ENCODE results near the gene BSDC1.

BSDC1 gene

DNA sequence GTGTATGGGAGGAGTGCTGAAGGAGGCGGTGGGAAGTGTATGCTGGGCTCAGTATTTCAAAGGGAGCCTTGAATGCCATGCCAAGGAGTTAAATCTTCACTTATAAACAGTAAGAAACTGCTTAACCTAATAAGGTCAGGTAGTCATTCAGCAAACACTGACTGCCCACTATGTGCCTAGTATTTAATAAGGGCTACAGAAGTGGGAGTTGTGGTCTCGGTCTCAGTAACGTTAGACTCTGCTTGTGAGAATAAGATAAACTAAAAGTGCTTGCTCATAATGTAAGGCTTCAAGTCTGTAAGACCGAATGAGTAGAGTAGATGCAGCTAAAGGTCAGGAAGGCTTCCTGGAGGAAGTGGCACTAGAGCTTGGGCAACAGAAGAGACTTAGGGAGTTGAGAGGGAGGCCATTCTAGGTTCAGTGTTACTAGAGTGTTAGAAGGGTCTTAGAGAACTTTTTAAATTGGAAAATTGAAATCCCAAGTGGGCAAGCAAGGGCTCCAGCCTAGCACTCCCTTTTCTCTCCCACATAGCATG is 64.2 kb downstream of the BSDC1 start:
- ChIA-PET CTCF (no interaction called here), POLR2A (interaction anchor here (1.5 kb wide), 1 partner anchor 65 kb away, joined by 4 read pairs; the partner anchor contains the start of gene BSDC1)
- TF ChIP-seq FOXM1 (IDR thresholded peaks at IDR 0.05; ENCODE audit: borderline replicate concordance), result no peak
- TF ChIP-seq ARNT (IDR thresholded peaks at IDR 0.05), result no peak
- TF ChIP-seq ZNF384 (IDR thresholded peaks at IDR 0.05), result no peak
- no peak for TF ChIP-seq L3MBTL2 (conservative IDR thresholded peaks at IDR 0.05)
- TF ChIP-seq NFRKB (IDR thresholded peaks at IDR 0.05), result no peak
- no peak for TF ChIP-seq TARDBP (IDR thresholded peaks at IDR 0.05)
- TF ChIP-seq, protein P1, sequence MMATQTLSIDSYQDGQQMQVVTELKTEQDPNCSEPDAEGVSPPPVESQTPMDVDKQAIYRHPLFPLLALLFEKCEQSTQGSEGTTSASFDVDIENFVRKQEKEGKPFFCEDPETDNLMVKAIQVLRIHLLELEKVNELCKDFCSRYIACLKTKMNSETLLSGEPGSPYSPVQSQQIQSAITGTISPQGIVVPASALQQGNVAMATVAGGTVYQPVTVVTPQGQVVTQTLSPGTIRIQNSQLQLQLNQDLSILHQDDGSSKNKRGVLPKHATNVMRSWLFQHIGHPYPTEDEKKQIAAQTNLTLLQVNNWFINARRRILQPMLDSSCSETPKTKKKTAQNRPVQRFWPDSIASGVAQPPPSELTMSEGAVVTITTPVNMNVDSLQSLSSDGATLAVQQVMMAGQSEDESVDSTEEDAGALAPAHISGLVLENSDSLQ (IDR thresholded peaks at IDR 0.05), result no peak
- no peak for TF ChIP-seq BHLHE40 (IDR thresholded peaks at IDR 0.05; ENCODE audit: borderline replicate concordance)
- no peak for TF ChIP-seq FOXK2 (IDR thresholded peaks at IDR 0.05)
- TF ChIP-seq SP1 (IDR thresholded peaks at IDR 0.05), result no peak
- TF ChIP-seq SUZ12 (IDR thresholded peaks at IDR 0.05), result no peak
- no peak for TF ChIP-seq ELF4 (IDR thresholded peaks at IDR 0.05)
- TF ChIP-seq FOXA1 (IDR thresholded peaks at IDR 0.05), result no peak
- no peak for DNase-seq (ENCODE audit: extremely low spot score)

DNA sequence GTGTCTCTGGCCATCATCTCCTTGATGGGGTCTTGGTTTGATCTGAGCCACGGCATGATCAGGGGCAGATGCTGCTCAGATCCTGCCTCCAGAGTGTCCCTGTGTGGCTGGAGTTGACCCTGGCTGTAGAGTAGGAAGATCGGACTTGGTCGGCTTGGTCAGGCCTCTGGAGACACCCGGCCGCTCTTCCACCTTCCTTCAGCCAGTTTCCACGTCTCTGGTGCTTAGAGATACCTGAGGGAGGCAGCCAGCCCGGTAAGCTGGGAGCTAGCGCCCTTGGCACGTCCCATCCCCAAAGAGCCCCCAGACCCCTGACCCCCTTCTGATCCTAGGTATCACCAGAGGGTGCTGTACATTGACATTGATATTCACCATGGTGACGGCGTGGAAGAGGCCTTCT is 67.0 kb downstream of the BSDC1 start:
- TF ChIP-seq, protein P1 (IDR thresholded peaks at IDR 0.05), result no peak
- TF ChIP-seq HDGF (IDR thresholded peaks at IDR 0.05; ENCODE audit: borderline replicate concordance) (no peak), L3MBTL2 (conservative IDR thresholded peaks at IDR 0.05) (no peak), SUZ12 (IDR thresholded peaks at IDR 0.05) (no peak), ARNT (IDR thresholded peaks at IDR 0.05) (no peak), BHLHE40 (IDR thresholded peaks at IDR 0.05; ENCODE audit: borderline replicate concordance) (no peak), FOXK2 (IDR thresholded peaks at IDR 0.05) (no peak), FOXA1 (IDR thresholded peaks at IDR 0.05) (no peak), ZNF384 (IDR thresholded peaks at IDR 0.05) (no peak), SP1 (IDR thresholded peaks at IDR 0.05) (no peak), TARDBP (IDR thresholded peaks at IDR 0.05) (no peak), ELF4 (IDR thresholded peaks at IDR 0.05) (no peak), LEF1 (IDR thresholded peaks at IDR 0.05; ENCODE audit: borderline replicate concordance) (no peak)
- CTCF ChIA-PET, result no interaction called here
- POLR2A ChIA-PET, result no interaction called here
- no peak for DNase-seq (ENCODE audit: extremely low spot score)

DNA sequence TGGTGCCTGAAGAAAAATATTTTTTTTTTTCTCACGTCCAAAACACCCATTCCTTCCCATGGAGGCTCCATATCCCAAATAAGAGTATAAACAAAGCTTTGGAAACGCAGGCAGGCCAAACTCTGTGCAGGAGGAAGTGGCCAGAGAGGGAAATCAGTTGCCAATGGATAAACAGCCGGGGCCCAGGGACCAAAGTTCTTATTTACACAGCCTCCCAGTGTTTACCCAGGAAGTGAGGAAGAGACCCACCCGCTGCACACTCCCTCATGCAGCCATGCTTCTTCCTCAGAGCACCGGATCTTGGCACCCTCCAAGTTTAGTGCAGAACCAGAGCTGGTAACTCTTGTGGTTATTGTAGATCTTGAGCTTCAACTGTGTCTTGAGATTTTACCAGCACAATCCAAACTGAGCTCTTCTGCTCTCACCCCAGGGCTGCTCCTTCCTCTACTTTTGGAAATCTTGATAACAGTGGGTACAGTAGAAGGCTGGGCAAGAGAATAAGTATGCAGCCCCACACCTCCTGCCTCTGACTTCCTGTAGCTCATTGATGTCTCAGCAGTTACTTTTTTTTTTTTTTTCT is 72.4 kb downstream of the BSDC1 start:
- ChIA-PET POLR2A (interaction anchor here (0.6 to 0.9 kb wide), 2 partner anchors 11 to 41 kb away, joined by 3 to 4 read pairs; no protein-coding TSS in a partner anchor), CTCF (interaction anchor here (0.6 to 1.1 kb wide), 3 partner anchors 9 to 107 kb away, joined by 3 to 4 read pairs (median 4); no protein-coding TSS in a partner anchor)
- DNase-seq (ENCODE audit: extremely low spot score), result no peak
- TF ChIP-seq TARDBP (IDR thresholded peaks at IDR 0.05) (no peak), ZNF384 (IDR thresholded peaks at IDR 0.05) (no peak), HDGF (IDR thresholded peaks at IDR 0.05; ENCODE audit: borderline replicate concordance) (no peak), ELF4 (IDR thresholded peaks at IDR 0.05) (no peak), FOXK2 (IDR thresholded peaks at IDR 0.05) (no peak)
- TF ChIP-seq, protein P1 (IDR thresholded peaks at IDR 0.05), result no peak

DNA sequence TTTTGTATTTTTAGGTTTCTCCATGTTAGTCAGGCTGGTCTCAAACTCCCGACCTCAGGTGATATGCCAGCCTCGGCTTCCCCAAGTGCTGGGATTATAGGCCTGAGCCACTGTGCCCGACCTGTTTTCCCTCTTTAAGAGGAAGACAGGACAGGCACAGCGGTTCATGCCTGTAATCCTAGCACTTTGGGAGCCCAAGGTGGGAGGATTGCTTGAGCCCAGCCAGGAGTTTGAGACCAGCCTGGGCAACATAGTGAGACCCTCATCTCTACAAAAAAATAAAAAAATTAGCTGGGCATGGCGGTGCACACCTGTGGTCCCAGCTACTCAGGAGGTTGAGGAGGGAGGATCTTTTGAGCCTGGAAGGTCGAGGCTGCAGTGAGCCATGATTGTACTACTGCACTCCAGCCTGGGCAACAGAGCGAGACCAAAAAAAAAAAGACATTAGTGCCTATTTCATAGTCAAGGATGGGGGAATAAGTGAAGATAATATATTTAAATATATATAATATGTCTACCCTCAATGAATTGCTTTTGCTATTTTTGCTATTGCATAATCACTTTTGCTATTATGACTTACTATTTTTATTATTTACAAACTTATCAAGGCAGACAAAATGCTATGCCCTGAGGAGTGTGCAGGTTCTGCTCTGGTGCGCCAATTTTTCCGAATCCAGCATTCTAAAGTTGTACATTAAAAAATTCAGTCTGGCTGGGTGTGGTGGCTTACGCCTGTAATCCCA is 75.9 kb downstream of the BSDC1 start:
- TF ChIP-seq LEF1 (IDR thresholded peaks at IDR 0.05; ENCODE audit: borderline replicate concordance) (no peak), HDGF (IDR thresholded peaks at IDR 0.05; ENCODE audit: borderline replicate concordance) (no peak), FOXK2 (IDR thresholded peaks at IDR 0.05) (no peak), CTBP1 (IDR thresholded peaks at IDR 0.05; ENCODE audit: borderline replicate concordance) (no peak), NFRKB (IDR thresholded peaks at IDR 0.05) (no peak), SUZ12 (IDR thresholded peaks at IDR 0.05) (no peak), TARDBP (IDR thresholded peaks at IDR 0.05) (no peak), ZNF384 (IDR thresholded peaks at IDR 0.05) (no peak), SP1 (IDR thresholded peaks at IDR 0.05) (no peak), L3MBTL2 (conservative IDR thresholded peaks at IDR 0.05) (no peak), ELF4 (IDR thresholded peaks at IDR 0.05) (no peak), ARNT (IDR thresholded peaks at IDR 0.05) (no peak), FOXA1 (IDR thresholded peaks at IDR 0.05) (no peak), BHLHE40 (IDR thresholded peaks at IDR 0.05; ENCODE audit: borderline replicate concordance) (no peak)
- TF ChIP-seq, protein P1 (IDR thresholded peaks at IDR 0.05), result no peak
- POLR2A ChIA-PET, result no interaction called here
- no peak for DNase-seq (ENCODE audit: extremely low spot score)
- CTCF ChIA-PET, result no interaction called here

DNA sequence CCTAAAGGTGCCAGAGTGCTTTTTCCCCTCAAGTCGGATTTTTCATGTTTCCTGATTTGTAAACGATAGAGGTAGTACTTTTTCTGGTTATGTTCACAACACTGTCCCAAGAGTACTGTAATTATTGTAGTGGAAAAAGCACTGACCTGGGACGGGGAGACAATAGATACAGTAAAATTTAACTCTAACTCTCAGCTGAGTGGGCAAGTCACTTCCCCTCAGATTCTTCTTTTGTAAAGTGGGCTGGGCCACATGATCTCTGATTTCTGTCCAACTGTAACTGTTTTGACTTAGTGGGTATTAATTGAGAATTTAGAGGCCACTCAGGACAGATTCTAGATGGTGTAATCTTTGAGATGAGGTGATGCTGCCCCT is 77.4 kb downstream of the BSDC1 start:
- ChIA-PET CTCF (no interaction called here), POLR2A (no interaction called here)
- no peak for DNase-seq (ENCODE audit: extremely low spot score)
- TF ChIP-seq, protein P1 (IDR thresholded peaks at IDR 0.05), result no peak
- TF ChIP-seq ARNT (IDR thresholded peaks at IDR 0.05) (no peak), CTBP1 (IDR thresholded peaks at IDR 0.05; ENCODE audit: borderline replicate concordance) (no peak), ZNF384 (IDR thresholded peaks at IDR 0.05) (no peak), FOXK2 (IDR thresholded peaks at IDR 0.05) (no peak), TARDBP (IDR thresholded peaks at IDR 0.05) (no peak)

Data from HEK293T (cell line).